GM12864 (cell line): ENCODE data around the gene ZNF804B.

ENCODE experiments used
- DNase-seq: peaks from one replicate; pipeline ENCODE4 v3.0.0-alpha.2; 2011; ENCODE audit warnings: low read depth
- H3K4me3 ChIP-seq: 2 replicates; pipeline ENCODE4 v1.5.1; 2011; ENCODE audit warnings: mild to moderate bottlenecking, low read depth, low read length, control low read depth
- TF ChIP-seq, protein P1 (sequence below): IDR thresholded peaks from 2 replicates; pipeline ENCODE4 v1.5.1; 2011; ENCODE audit warnings: low read depth, mild to moderate bottlenecking, moderate library complexity, low read length, control low read depth, inconsistent platforms; ENCODE audit errors: missing control alignments

Gene ZNF804B

DNA sequence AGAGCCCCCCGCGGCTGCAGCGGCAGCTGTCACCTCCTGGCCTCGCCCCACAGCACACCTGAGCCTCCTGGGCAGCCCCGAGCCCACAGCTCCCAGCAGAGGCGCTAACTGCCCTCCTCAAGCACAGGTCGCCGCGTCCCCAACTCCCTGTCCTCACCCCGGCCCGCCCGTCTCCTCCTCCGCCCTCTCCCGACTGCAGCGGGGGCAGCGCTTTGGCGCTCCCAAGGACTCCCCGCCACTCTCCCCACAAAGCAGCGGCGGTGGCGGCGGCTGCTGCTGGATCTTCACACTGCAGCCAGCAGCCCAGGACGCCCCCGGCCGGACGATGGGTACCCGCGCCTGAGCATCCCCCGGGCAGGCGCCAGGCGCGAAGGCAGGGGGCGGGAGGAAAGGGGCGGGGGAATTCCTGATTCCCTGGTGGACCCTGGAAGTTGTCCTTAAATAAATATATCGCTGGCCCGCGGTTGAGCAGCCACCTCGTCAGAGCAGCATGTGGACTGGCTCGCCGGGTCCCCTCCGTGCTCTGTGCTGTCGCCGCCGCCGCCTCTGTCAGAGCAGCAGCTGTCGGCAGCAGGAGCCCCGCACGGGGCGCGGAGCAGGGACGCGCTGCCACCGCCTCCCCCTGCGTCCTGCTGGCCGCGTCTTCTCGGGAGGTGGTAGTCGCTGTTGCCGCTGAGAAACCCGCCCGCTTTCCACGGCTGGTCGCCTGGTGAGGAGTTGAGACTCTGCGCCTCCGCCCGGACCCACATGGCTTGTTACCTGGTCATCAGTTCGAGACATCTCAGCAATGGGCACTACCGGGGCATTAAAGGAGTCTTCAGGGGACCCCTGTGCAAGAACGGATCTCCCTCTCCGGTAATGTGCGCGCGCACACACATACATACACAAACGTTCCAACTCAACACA is at the start of gene ZNF804B:
Gene ZNF804B (plus strand): TSS at position 471 of the 906 bp plus-strand sequence. CDS start 277 bp downstream, at position 748.
- H3K4me3 ChIP-seq: no peak within 1 kb of the TSS

DNA sequence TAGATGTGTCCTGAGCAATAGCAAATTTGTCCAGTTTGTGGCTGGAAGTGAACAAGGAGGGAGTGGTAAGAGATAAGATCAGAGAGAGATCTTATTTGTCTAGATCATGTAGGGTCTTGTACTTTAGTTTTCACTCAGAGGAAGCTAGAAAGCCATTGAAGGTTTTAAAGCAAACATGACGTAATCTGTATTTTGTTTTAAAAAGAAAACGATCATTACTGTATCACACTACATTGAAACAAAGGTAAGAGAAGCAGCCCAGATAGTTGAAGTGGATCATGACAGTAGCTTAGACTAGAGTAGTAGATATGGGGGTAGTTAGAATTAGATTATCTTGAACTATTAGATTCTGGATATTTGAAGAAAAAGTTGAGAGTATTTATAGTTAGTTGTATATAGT is 23.6 kb upstream of the ZNF804B start:
- TF ChIP-seq, protein P1, sequence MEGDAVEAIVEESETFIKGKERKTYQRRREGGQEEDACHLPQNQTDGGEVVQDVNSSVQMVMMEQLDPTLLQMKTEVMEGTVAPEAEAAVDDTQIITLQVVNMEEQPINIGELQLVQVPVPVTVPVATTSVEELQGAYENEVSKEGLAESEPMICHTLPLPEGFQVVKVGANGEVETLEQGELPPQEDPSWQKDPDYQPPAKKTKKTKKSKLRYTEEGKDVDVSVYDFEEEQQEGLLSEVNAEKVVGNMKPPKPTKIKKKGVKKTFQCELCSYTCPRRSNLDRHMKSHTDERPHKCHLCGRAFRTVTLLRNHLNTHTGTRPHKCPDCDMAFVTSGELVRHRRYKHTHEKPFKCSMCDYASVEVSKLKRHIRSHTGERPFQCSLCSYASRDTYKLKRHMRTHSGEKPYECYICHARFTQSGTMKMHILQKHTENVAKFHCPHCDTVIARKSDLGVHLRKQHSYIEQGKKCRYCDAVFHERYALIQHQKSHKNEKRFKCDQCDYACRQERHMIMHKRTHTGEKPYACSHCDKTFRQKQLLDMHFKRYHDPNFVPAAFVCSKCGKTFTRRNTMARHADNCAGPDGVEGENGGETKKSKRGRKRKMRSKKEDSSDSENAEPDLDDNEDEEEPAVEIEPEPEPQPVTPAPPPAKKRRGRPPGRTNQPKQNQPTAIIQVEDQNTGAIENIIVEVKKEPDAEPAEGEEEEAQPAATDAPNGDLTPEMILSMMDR: no peak
- DNase-seq: no peak
- no peak overlapping the region for H3K4me3 ChIP-seq

More for the DNA sequence above, at the start of gene ZNF804B:
- DNase-seq: no peak
- TF ChIP-seq, protein P1: no peak

DNA sequence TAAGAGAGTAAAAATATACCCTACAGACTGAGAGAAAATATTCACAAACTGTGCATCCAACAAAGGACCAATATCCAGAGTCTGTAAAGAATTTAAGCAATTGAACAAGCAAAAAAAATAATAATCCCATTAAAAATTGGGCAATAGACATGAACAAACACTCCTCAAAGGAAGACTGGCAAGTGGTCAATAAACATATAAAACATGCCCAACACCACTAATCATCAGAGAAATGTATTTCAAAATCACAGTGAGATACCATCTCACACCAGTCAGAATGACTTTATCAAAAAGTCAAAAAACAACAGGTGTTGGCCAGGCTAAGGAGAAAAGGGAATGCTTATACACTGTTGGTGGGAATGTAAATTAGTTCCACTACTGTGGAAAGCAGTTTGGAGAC is 21.9 kb upstream of the ZNF804B start:
- H3K4me3 ChIP-seq: no peak overlapping the region
- TF ChIP-seq, protein P1: no peak
- no peak for DNase-seq

GRCh38 chr7:88746126-88746525 is 13.4 kb upstream of the ZNF804B start:
- DNase-seq: no peak
- H3K4me3 ChIP-seq: no peak overlapping the region
- TF ChIP-seq, protein P1: no peak

- TF ChIP-seq, protein P1: no peak
- no peak overlapping the region for H3K4me3 ChIP-seq
- no peak for DNase-seq
These were observed 2.7 kb upstream of the ZNF804B start for GRCh38 chr7:88756802-88757201.

DNA sequence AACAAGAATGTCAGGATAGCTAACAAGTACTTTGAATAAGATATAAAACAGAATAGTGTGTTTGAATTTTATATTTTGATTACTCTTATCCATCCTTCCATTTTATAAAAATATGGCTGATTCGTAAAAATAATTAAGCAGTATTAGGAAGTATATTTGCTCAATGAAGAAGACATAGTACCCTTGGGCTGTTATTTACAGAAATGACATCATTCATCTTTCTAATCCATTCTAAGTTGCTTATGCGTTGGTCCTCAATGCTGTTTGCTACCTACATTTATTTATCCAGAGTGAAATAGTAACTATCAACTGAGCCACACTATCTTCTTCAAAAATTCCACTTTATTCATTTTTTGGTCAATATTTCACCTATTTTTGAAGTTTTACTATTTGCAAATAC is 2.1 kb upstream of the ZNF804B start:
- DNase-seq: no peak
- TF ChIP-seq, protein P1: no peak
- no peak overlapping the region for H3K4me3 ChIP-seq
